Upper lobe of left lung (tissue), 6 donors: Measurements from ENCODE around the gene ZFP2. TPM values are rescaled to one million over a fixed set of nuclear protein-coding genes. Genes with fewer than 3 reads are reported as not detected.

Source experiments
- ATAC-seq, 2 donors: fragments of 200-7000 bp; cut with Tn5 transposase; one replicate each; pipeline ENCODE4 v1.9.1; 2022; ENCODE audit warnings: mild to moderate bottlenecking in 2 of 2, moderate library complexity in 2 of 2; ENCODE audit not compliant: low FRiP score in 2 of 2
- DNase-seq, 2 donors: peaks; one replicate each; pipeline ENCODE4 v3.0.0-alpha.2; 2019 to 2020
- H3K27ac ChIP-seq, 4 donors: fragments of 200-600 bp; sonication (generic); one replicate each; pipeline ENCODE4 v1.5.1; 2016 to 2019
- H3K27me3 ChIP-seq, 4 donors: fragments of 200-600 bp; sonication (generic); one replicate each; pipeline ENCODE4 v1.5.1; 2017 to 2019
- H3K36me3 ChIP-seq, 4 donors: fragments of 200-600 bp; sonication (generic); one replicate each; pipeline ENCODE4 v1.5.1; 2016 to 2019
- H3K4me1 ChIP-seq, 4 donors: fragments of 200-600 bp; sonication (generic); one replicate each; pipeline ENCODE4 v1.5.1; 2018 to 2019
- H3K4me3 ChIP-seq, 4 donors: fragments of 200-600 bp; sonication (generic); one replicate each; pipeline ENCODE4 v1.5.1; 2017 to 2019; ENCODE audit warnings: mild to moderate bottlenecking in 2 of 4, moderate library complexity in 1 of 4
- H3K9me3 ChIP-seq, 4 donors: fragments of 200-600 bp; sonication (generic); one replicate each; pipeline ENCODE4 v1.5.1; 2018 to 2019
- EP300 ChIP-seq, 4 donors: sonication (generic); formaldehyde crosslinking; IDR thresholded peaks; one replicate each; pipeline ENCODE4 v1.5.1; 2017; ENCODE audit warnings: antibody characterized with exemption in 4 of 4, control low read depth in 2 of 4
- POLR2A ChIP-seq, 4 donors: fragments of 450-650 bp; IDR thresholded peaks; one replicate each; pipeline ENCODE4 v1.5.1; 2016 to 2017; ENCODE audit warnings: antibody characterized with exemption in 4 of 4, mild to moderate bottlenecking in 2 of 4
- POLR2AphosphoS5 ChIP-seq, 2 donors: sonication (generic); formaldehyde crosslinking; IDR thresholded peaks; one replicate each; pipeline ENCODE4 v1.5.1; 2017; ENCODE audit warnings: antibody characterized with exemption in 2 of 2
- WGBS, 2 donors: methylation state at CpG; one replicate each; pipeline ENCODE4 v1.1.5; 2017 to 2018; 5-methylcytosine and 5-hydroxymethylcytosine counted together
- total RNA-seq, 6 donors: library from RNA; depleted of rRNA in 4 of 6; stranded (reverse); fragments of >200 nt in 4 of 6; gene quantifications; one replicate each; pipeline versions ENCODE4 v1.1.0 to v1.2.1, GENCODE V29; 2016 to 2021
- TF ChIP-seq, protein P1 (sequence below), 6 experiments: fragments of 450-650 bp in 4 of 6; fragments of 200-600 bp in 2 of 6; sonication (generic) in 2 of 6; IDR thresholded peaks; one replicate each; pipeline ENCODE4 v1.5.1; 2016 to 2019; ENCODE audit warnings: antibody characterized with exemption in 6 of 6
- donor health status: DM: no; HTN: no; CAD: no; lungs with moderate emphysema.
- donor health status: DM: no; HTN: yes; CAD: no; lungs with severe emphysema.

Gene ZFP2
- total RNA-seq: 1 to 10 TPM in 3 of 6 donors, under 1 TPM in 3; 0.55 to 4.2 (median 1.0) TPM

GRCh38 chr5:178895615-178896571 is at the start of gene ZFP2:
Gene ZFP2, plus strand, starts transcription at chr5:178895913. Its CDS starts 35,401 bp downstream, at chr5:178931314.
- peak; percentile 57 to 91 for DNase-seq
- Histone ChIP-seq H3K4me3 (peak within 1 kb of the TSS; percentile 57 to 89 (median 74)), H3K27ac (peak within 1 kb of the TSS; percentile 32 to 76 (median 68)), H3K27me3 (no peaks in the 10 kb centered on the region), H3K36me3 (no peaks in the 10 kb centered on the region), H3K9me3 (peaks cover 0 to 14% (median 7%) of the 10 kb centered on the region in 4 donors), H3K4me1 (peaks cover 0 to 8% (median 2%) of the 10 kb centered on the region in 4 donors)
- TF ChIP-seq, protein P1, sequence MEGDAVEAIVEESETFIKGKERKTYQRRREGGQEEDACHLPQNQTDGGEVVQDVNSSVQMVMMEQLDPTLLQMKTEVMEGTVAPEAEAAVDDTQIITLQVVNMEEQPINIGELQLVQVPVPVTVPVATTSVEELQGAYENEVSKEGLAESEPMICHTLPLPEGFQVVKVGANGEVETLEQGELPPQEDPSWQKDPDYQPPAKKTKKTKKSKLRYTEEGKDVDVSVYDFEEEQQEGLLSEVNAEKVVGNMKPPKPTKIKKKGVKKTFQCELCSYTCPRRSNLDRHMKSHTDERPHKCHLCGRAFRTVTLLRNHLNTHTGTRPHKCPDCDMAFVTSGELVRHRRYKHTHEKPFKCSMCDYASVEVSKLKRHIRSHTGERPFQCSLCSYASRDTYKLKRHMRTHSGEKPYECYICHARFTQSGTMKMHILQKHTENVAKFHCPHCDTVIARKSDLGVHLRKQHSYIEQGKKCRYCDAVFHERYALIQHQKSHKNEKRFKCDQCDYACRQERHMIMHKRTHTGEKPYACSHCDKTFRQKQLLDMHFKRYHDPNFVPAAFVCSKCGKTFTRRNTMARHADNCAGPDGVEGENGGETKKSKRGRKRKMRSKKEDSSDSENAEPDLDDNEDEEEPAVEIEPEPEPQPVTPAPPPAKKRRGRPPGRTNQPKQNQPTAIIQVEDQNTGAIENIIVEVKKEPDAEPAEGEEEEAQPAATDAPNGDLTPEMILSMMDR (IDR thresholded peaks at IDR 0.05): no peak
- TF ChIP-seq POLR2A (IDR thresholded peaks at IDR 0.05): peak in 1 of 4 donors; percentile 8
- ATAC-seq: peak; percentile 88 to 96
- 0 to 2% methylated on average over 12 to 43 of the region's 79 CpGs for WGBS, 2 donors

GRCh38 chr5:178849316-178849715 is 46.4 kb upstream of the ZFP2 start:
- 66 to 76% methylated on average over 5 of the region's 5 CpGs for WGBS, 2 donors
- Histone ChIP-seq H3K36me3 (no peaks in the 10 kb centered on the region), H3K9me3 (no peaks in the 10 kb centered on the region), H3K4me1 (no peaks in the 10 kb centered on the region), H3K27ac (no peak overlapping the region), H3K4me3 (no peak overlapping the region), H3K27me3 (no peaks in the 10 kb centered on the region)
- ATAC-seq (no peak), DNase-seq (no peak)
- TF ChIP-seq POLR2AphosphoS5 (IDR thresholded peaks at IDR 0.05) (no peak), POLR2A (IDR thresholded peaks at IDR 0.05) (no peak), EP300 (IDR thresholded peaks at IDR 0.05) (no peak)
- TF ChIP-seq, protein P1 (IDR thresholded peaks at IDR 0.05): no peak

DNA sequence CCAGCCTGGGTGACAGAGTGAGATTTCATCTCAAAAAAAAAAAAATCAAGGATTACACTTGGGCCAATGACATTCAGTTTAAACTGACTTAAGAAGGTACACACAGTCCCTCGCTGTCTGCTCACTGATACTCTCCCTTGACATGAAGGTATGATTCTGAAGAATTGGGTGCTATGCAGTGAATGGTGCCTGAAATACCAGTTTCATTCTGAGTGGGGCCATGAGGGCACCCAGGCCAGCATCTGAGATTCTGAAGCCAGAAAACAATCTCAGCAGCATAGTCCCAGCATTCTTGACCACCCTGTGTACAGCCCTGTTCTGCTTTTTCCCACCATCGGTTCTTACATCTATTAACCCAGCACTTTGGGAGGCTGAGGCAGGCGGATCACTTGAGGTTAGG is 43.8 kb upstream of the ZFP2 start:
- no peaks in the 10 kb centered on the region for H3K9me3 ChIP-seq
- TF ChIP-seq EP300 (IDR thresholded peaks at IDR 0.05) (no peak), POLR2A (IDR thresholded peaks at IDR 0.05) (no peak), POLR2AphosphoS5 (IDR thresholded peaks at IDR 0.05) (no peak)
- TF ChIP-seq, protein P1 (IDR thresholded peaks at IDR 0.05): no peak
- no peak for ATAC-seq
- DNase-seq: no peak
- WGBS, 2 donors: 90 to 95% methylated on average over 3 of the region's 3 CpGs
- no peaks in the 10 kb centered on the region for H3K36me3 ChIP-seq
- no peaks in the 10 kb centered on the region for H3K4me1 ChIP-seq
- no peaks in the 10 kb centered on the region for H3K27me3 ChIP-seq
- H3K4me3 ChIP-seq: no peak overlapping the region
- H3K27ac ChIP-seq: no peak overlapping the region

DNA sequence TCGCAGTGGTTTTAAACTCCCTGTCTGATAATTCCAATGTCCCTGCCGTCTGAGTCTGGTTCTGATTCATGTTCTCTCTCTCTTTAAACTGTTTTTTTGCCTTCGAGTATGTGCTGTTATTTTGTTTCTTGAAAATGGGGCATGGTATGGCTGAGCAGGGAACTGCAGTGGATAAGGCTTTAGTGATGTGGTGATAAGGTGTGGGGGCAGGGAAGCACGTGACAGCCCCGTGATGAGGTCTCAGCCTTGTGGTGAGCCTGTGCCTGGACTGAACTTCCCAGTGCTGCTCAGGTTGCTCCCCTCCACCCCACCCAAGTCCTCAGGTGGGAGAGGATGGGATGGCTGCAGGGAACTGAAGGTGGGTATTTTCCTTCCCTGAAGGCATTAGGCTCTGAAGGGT is 41.4 kb upstream of the ZFP2 start:
- no peaks in the 10 kb centered on the region for H3K9me3 ChIP-seq
- TF ChIP-seq, protein P1 (IDR thresholded peaks at IDR 0.05): no peak
- TF ChIP-seq POLR2A (IDR thresholded peaks at IDR 0.05): no peak
- TF ChIP-seq EP300 (IDR thresholded peaks at IDR 0.05): no peak
- no peak for TF ChIP-seq POLR2AphosphoS5 (IDR thresholded peaks at IDR 0.05)
- no peaks in the 10 kb centered on the region for H3K36me3 ChIP-seq
- H3K4me3 ChIP-seq: no peak overlapping the region
- H3K27ac ChIP-seq: no peak overlapping the region
- 54 to 62% methylated on average over 5 of the region's 5 CpGs for WGBS, 2 donors
- peaks cover 0 to under 1% (median under 1%) of the 10 kb centered on the region in 4 donors for H3K4me1 ChIP-seq
- ATAC-seq: peak in 1 of 2 donors; percentile 19
- no peaks in the 10 kb centered on the region for H3K27me3 ChIP-seq
- DNase-seq: no peak
